ENCODE results near the gene RLIM.

GRCh38 chrX:74613370-74614092, 893 bp downstream of the RLIM start:
- TF ChIP-seq POLR2A (IDR thresholded peaks at IDR 0.05; ENCODE audit: low read depth) (no peak), POLR2AphosphoS5 (IDR thresholded peaks at IDR 0.05) (no peak), CTCF (IDR thresholded peaks at IDR 0.05) (no peak), EP300 (IDR thresholded peaks at IDR 0.05) (no peak)
